ENCODE results near the gene NECTIN3.

DNA sequence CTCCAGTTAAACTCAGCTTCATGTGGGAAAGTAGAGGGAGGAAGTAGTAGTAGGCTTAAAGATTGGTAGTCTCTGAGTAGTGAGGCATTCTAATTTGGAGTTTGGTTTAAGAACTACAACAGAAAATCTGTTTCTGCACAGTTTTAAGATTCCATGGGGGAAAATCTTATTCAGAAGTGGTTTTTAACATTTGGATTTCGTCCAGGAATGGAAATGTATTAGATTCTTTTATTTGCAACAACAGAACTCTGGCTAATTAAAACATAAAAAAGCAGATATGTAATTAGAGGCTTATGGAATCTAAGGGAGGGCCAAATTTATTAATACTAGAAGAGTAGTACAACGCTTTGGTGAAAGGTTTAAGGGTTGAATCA is 36.0 kb downstream of the NECTIN3 start:
- no peak for TF ChIP-seq CTCF (IDR thresholded peaks at IDR 0.05)
- no peak for TF ChIP-seq POLR2A (IDR thresholded peaks at IDR 0.05)

Data from breast epithelium (tissue), 3 donors.